ENCODE data around the gene KIAA0319L. TPM values are rescaled to one million over a fixed set of nuclear protein-coding genes. Genes with fewer than 3 reads are reported as not detected.

Gene KIAA0319L
- total and polyA plus RNA-seq, 7 donors, result 8.3 to 50.4 (median 30.7) TPM

GRCh38 chr1:35539824-35540261, 17.4 kb downstream of the KIAA0319L start:
- WGBS, 2 donors, result 31 to 73% methylated on average over 1 of the region's 1 CpG

GRCh38 chr1:35539073-35539823, 18.0 kb downstream of the KIAA0319L start:
- no peak for TF ChIP-seq POLR2AphosphoS5 (IDR thresholded peaks at IDR 0.05)
- TF ChIP-seq CTCF (IDR thresholded peaks at IDR 0.05), result no peak
- TF ChIP-seq POLR2A (IDR thresholded peaks at IDR 0.05), result no peak
- TF ChIP-seq EP300 (IDR thresholded peaks at IDR 0.05), result no peak
- intact Hi-C loops (cut with DNase I), result no loop called here
- DNase-seq, result no peak
- Histone ChIP-seq H3K27me3 (no peaks in the 10 kb centered on the region), H3K27ac (peak overlapping the region; percentile 23 to 66 (median 54)), H3K9me3 (no peaks in the 10 kb centered on the region), H3K36me3 (no peaks in the 10 kb centered on the region), H3K4me1 (peaks cover 0 to 51% (median 40%) of the 10 kb centered on the region in 4 donors), H3K4me3 (no peak overlapping the region)
- 58 to 90% methylated on average over 6 of the region's 6 CpGs for WGBS, 2 donors

More at GRCh38 chr1:35539824-35540261, 17.4 kb downstream of the KIAA0319L start:
- no peaks in the 10 kb centered on the region for H3K9me3 ChIP-seq
- no peak overlapping the region for H3K4me3 ChIP-seq
- peak overlapping the region; percentile 23 to 66 (median 54) for H3K27ac ChIP-seq
- H3K4me1 ChIP-seq, result peaks cover 0 to 57% (median 43%) of the 10 kb centered on the region in 4 donors
- H3K36me3 ChIP-seq, result no peaks in the 10 kb centered on the region
- intact Hi-C loops (cut with DNase I), result no loop called here
- DNase-seq, result no peak
- no peaks in the 10 kb centered on the region for H3K27me3 ChIP-seq
- TF ChIP-seq POLR2AphosphoS5 (IDR thresholded peaks at IDR 0.05) (no peak), POLR2A (IDR thresholded peaks at IDR 0.05) (no peak), EP300 (IDR thresholded peaks at IDR 0.05) (no peak)

GRCh38 chr1:35537806-35538205, 19.4 kb downstream of the KIAA0319L start:
- no peak for DNase-seq
- H3K36me3 ChIP-seq, result no peaks in the 10 kb centered on the region
- H3K9me3 ChIP-seq, result no peaks in the 10 kb centered on the region
- WGBS, 2 donors, result 83 to 94% methylated on average over 1 of the region's 1 CpG
- no peak overlapping the region for H3K4me3 ChIP-seq
- intact Hi-C loops (cut with DNase I), result no loop called here
- H3K27ac ChIP-seq, result peak overlapping the region in 1 of 4 donors; percentile 63
- TF ChIP-seq EP300 (IDR thresholded peaks at IDR 0.05) (no peak), POLR2AphosphoS5 (IDR thresholded peaks at IDR 0.05) (no peak), CTCF (IDR thresholded peaks at IDR 0.05) (no peak), POLR2A (IDR thresholded peaks at IDR 0.05) (no peak)
- peaks cover 0 to 64% (median 47%) of the 10 kb centered on the region in 4 donors for H3K4me1 ChIP-seq
- H3K27me3 ChIP-seq, result no peaks in the 10 kb centered on the region

- no peaks in the 10 kb centered on the region for H3K9me3 ChIP-seq
- H3K36me3 ChIP-seq, result no peaks in the 10 kb centered on the region
- intact Hi-C loops (cut with DNase I), result no loop called here
- H3K4me1 ChIP-seq, result peaks cover 0 to 68% (median 51%) of the 10 kb centered on the region in 4 donors
- H3K27me3 ChIP-seq, result no peaks in the 10 kb centered on the region
- no peak for DNase-seq
- H3K27ac ChIP-seq, result no peak overlapping the region
- no peak for TF ChIP-seq EP300 (IDR thresholded peaks at IDR 0.05)
- no peak for TF ChIP-seq CTCF (IDR thresholded peaks at IDR 0.05)
- TF ChIP-seq POLR2AphosphoS5 (IDR thresholded peaks at IDR 0.05), result no peak
- no peak for TF ChIP-seq POLR2A (IDR thresholded peaks at IDR 0.05)
- H3K4me3 ChIP-seq, result no peak overlapping the region
- WGBS, 2 donors, result 83 to 95% methylated on average over 2 of the region's 2 CpGs
Measured at GRCh38 chr1:35536556-35537162, 20.5 kb downstream of the KIAA0319L start.

- Histone ChIP-seq H3K36me3 (peaks cover 0 to 7% (median 3%) of the 10 kb centered on the region in 4 donors), H3K27me3 (no peaks in the 10 kb centered on the region), H3K4me3 (no peak overlapping the region), H3K4me1 (peaks cover 0 to 60% (median 42%) of the 10 kb centered on the region in 4 donors), H3K9me3 (no peaks in the 10 kb centered on the region), H3K27ac (no peak overlapping the region)
- DNase-seq, result no peak
- intact Hi-C loops (cut with DNase I), result no loop called here
- TF ChIP-seq CTCF (IDR thresholded peaks at IDR 0.05) (no peak), POLR2AphosphoS5 (IDR thresholded peaks at IDR 0.05) (no peak), EP300 (IDR thresholded peaks at IDR 0.05) (no peak), POLR2A (IDR thresholded peaks at IDR 0.05) (no peak)
Measured at GRCh38 chr1:35535243-35535642, 22.0 kb downstream of the KIAA0319L start.

All from sigmoid colon (tissue), 7 donors.